IMR-90 (cell line): ENCODE results near the gene CYP2B6. TPM values are rescaled to one million over a fixed set of nuclear protein-coding genes. Genes with fewer than 3 reads are reported as not detected.

Experiments
- ATAC-seq: fragments of 200-7000 bp; cut with Tn5 transposase; 2 replicates; pipeline ENCODE4 v1.9.1; 2020; ENCODE audit warnings: low read depth, mild to moderate bottlenecking, moderate library complexity
- BruUV-seq: library from RNA; stranded (reverse); fragments of 400-500 nt; replicated peaks from 2 replicates; lab custom pipeline; 2021; lab: Mats Ljungman, UMichigan
- CTCF ChIA-PET: fragments of 300-600 bp; formaldehyde crosslinking; extraction: SDS; loops from one replicate; lab custom pipeline; 2021; ENCODE audit warnings: antibody characterized with exemption; lab: Yijun Ruan, JAX
- POLR2A ChIA-PET: fragments of 300-600 bp; sonication (Branson Sonifier 250); formaldehyde crosslinking; loops from one replicate; lab custom pipeline; 2022; ENCODE audit warnings: antibody characterized with exemption; ENCODE audit not compliant: unreplicated experiment; lab: Charles Lee
- DNase-seq: peaks from one replicate; pipeline ENCODE4 v3.0.0; 2013
- H2AFZ ChIP-seq: replicated peaks from 2 replicates; pipeline ENCODE3; 2013; ENCODE audit warnings: low read length, mild to moderate bottlenecking; ENCODE audit not compliant: poor library complexity
- H2AK5ac ChIP-seq: 2 replicates; pipeline ENCODE4 v1.6.1; 2013; ENCODE audit warnings: low read depth, low read length, inconsistent platforms
- H2AK9ac ChIP-seq: replicated peaks from 2 replicates; pipeline ENCODE3; 2013; ENCODE audit warnings: mild to moderate bottlenecking, low read depth, low read length, moderate library complexity; ENCODE audit not compliant: poor library complexity
- H2BK120ac ChIP-seq: 2 replicates; pipeline ENCODE4 v1.6.1; 2013; ENCODE audit warnings: low read depth, low read length, inconsistent platforms
- H2BK15ac ChIP-seq: 3 replicates; pipeline ENCODE4 v1.6.1; 2013; ENCODE audit warnings: low read depth, low read length, inconsistent platforms
- H2BK20ac ChIP-seq: 2 replicates; pipeline ENCODE4 v1.6.1; 2013; ENCODE audit warnings: low read depth, mild to moderate bottlenecking, inconsistent platforms, low read length, moderate library complexity
- H2BK5ac ChIP-seq: 2 replicates; pipeline ENCODE4 v1.6.1; 2013; ENCODE audit warnings: mild to moderate bottlenecking, low read depth, low read length, inconsistent platforms; ENCODE audit not compliant: poor library complexity, severe bottlenecking
- H3K14ac ChIP-seq: replicated peaks from 2 replicates; pipeline ENCODE4 v1.6.1; 2013; ENCODE audit warnings: low read depth, low read length, inconsistent platforms
- H3K18ac ChIP-seq: 2 replicates; pipeline ENCODE4 v1.6.1; 2013; ENCODE audit warnings: low read depth, low read length, control low read depth
- H3K23ac ChIP-seq: 2 replicates; pipeline ENCODE4 v1.6.1; 2013; ENCODE audit warnings: low read depth, low read length, inconsistent platforms
- H3K27ac ChIP-seq: 2 replicates; pipeline ENCODE4 v1.5.1; 2013; ENCODE audit warnings: mild to moderate bottlenecking, control low read depth, low read length; ENCODE audit not compliant: insufficient read depth
- H3K27me3 ChIP-seq: 2 replicates; pipeline ENCODE4 v1.6.1; 2013; ENCODE audit warnings: low read length; ENCODE audit not compliant: control insufficient read depth, insufficient read depth
- H3K36me3 ChIP-seq: 2 replicates; pipeline ENCODE4 v1.6.1; 2013; ENCODE audit warnings: low read length, mixed read lengths; ENCODE audit not compliant: control insufficient read depth, insufficient read depth
- H3K4ac ChIP-seq: 2 replicates; pipeline ENCODE4 v1.6.1; 2013; ENCODE audit warnings: low read depth, low read length, inconsistent platforms
- H3K4me1 ChIP-seq: 2 replicates; pipeline ENCODE4 v1.6.1; 2013; ENCODE audit warnings: low read length, mixed read lengths; ENCODE audit not compliant: control insufficient read depth, insufficient read depth
- H3K4me2 ChIP-seq: 2 replicates; pipeline ENCODE4 v1.6.1; 2013; ENCODE audit warnings: low read depth, mild to moderate bottlenecking, control low read depth, low read length, moderate library complexity
- H3K4me3 ChIP-seq: 2 replicates; pipeline ENCODE4 v1.5.1; 2013; ENCODE audit warnings: low read depth, mild to moderate bottlenecking, control low read depth, low read length, moderate library complexity; ENCODE audit not compliant: insufficient read depth
- H3K56ac ChIP-seq: 2 replicates; pipeline ENCODE4 v1.6.1; 2013; ENCODE audit warnings: low read length, inconsistent platforms; ENCODE audit not compliant: insufficient read depth; ENCODE audit errors: extremely low read depth
- H3K79me1 ChIP-seq, 2 experiments: 2 replicates each; pipeline ENCODE4 v1.6.1; 2013; ENCODE audit warnings: low read length in 2 of 2, inconsistent platforms in 1 of 2, low read depth in 1 of 2
- H3K9ac ChIP-seq: 2 replicates; pipeline ENCODE4 v1.6.1; 2013; ENCODE audit warnings: low read depth, low read length, control low read depth
- H3K9me1 ChIP-seq: 2 replicates; pipeline ENCODE4 v1.6.1; 2013; ENCODE audit warnings: low read length, inconsistent platforms; ENCODE audit not compliant: insufficient read depth
- H3K9me3 ChIP-seq: 2 replicates; pipeline ENCODE4 v1.6.1; 2013; ENCODE audit warnings: low read length; ENCODE audit not compliant: control insufficient read depth, insufficient read depth
- H4K20me1 ChIP-seq: 2 replicates; pipeline ENCODE4 v1.6.1; 2013; ENCODE audit warnings: low read length, inconsistent platforms; ENCODE audit not compliant: insufficient read depth
- H4K5ac ChIP-seq: 2 replicates; pipeline ENCODE4 v1.6.1; 2013; ENCODE audit warnings: mild to moderate bottlenecking, low read depth, low read length, control low read depth
- H4K8ac ChIP-seq, 2 experiments: 2 replicates each; pipeline ENCODE4 v1.6.1; 2013; ENCODE audit warnings: low read depth in 2 of 2, low read length in 2 of 2, control low read depth in 1 of 2, inconsistent platforms in 1 of 2
- H4K91ac ChIP-seq: 2 replicates; pipeline ENCODE4 v1.6.1; 2013; ENCODE audit warnings: low read depth, low read length, inconsistent platforms; ENCODE audit not compliant: insufficient read depth
- BHLHE40 ChIP-seq: fragments of 150-350 bp; IDR thresholded peaks from 2 replicates; pipeline ENCODE4 v1.6.1; 2016; ENCODE audit warnings: mild to moderate bottlenecking, low read depth, low read length
- CEBPB ChIP-seq: IDR thresholded peaks from 2 replicates; pipeline ENCODE4 v1.6.1; 2012; ENCODE audit warnings: low read depth, low read length, improper control_type of control experiment
- CHD1 ChIP-seq: IDR thresholded peaks from 2 replicates; pipeline ENCODE4 v1.6.1; 2012; ENCODE audit warnings: low read depth, low read length, improper control_type of control experiment
- CTCF ChIP-seq: conservative IDR thresholded peaks from 2 replicates; pipeline ENCODE4 v1.5.1; 2012; ENCODE audit warnings: mild to moderate bottlenecking, low read depth, low read length, improper control_type of control experiment
- ELK1 ChIP-seq: fragments of 150-350 bp; IDR thresholded peaks from 2 replicates; pipeline ENCODE4 v1.6.1; 2016; ENCODE audit warnings: low read depth, mild to moderate bottlenecking, low read length, moderate library complexity, borderline replicate concordance
- FOS ChIP-seq: fragments of 150-350 bp; IDR thresholded peaks from 2 replicates; pipeline ENCODE4 v1.6.1; 2016; ENCODE audit warnings: low read depth, low read length
- MAFK ChIP-seq: IDR thresholded peaks from 2 replicates; pipeline ENCODE4 v1.6.1; 2012; ENCODE audit warnings: low read depth, low read length, improper control_type of control experiment
- MAZ ChIP-seq: IDR thresholded peaks from 2 replicates; pipeline ENCODE4 v1.6.1; 2012; ENCODE audit warnings: low read depth, mild to moderate bottlenecking, low read length, improper control_type of control experiment, moderate library complexity, borderline replicate concordance
- MXI1 ChIP-seq: IDR thresholded peaks from 2 replicates; pipeline ENCODE4 v1.6.1; 2012; ENCODE audit warnings: low read depth, mild to moderate bottlenecking, low read length, moderate library complexity, borderline replicate concordance
- NFE2L2 ChIP-seq: fragments of 150-350 bp; IDR thresholded peaks from 2 replicates; pipeline ENCODE4 v1.6.1; 2016; ENCODE audit warnings: low read depth, mild to moderate bottlenecking, low read length
- POLR2A ChIP-seq: IDR thresholded peaks from 2 replicates; pipeline ENCODE4 v1.6.1; 2012; ENCODE audit warnings: mild to moderate bottlenecking, low read depth, low read length
- RAD21 ChIP-seq: IDR thresholded peaks from 2 replicates; pipeline ENCODE4 v1.6.1; 2012; ENCODE audit warnings: low read length, improper control_type of control experiment
- RCOR1 ChIP-seq: IDR thresholded peaks from 2 replicates; pipeline ENCODE4 v1.6.1; 2012; ENCODE audit warnings: mild to moderate bottlenecking, low read length, improper control_type of control experiment; ENCODE audit not compliant: insufficient replicate concordance
- RFX5 ChIP-seq: IDR thresholded peaks from 2 replicates; pipeline ENCODE4 v1.8.0; 2012; ENCODE audit warnings: low read depth, mild to moderate bottlenecking, low read length, moderate library complexity
- SMC3 ChIP-seq: fragments of 150-350 bp; IDR thresholded peaks from 2 replicates; pipeline ENCODE4 v1.6.1; 2016; ENCODE audit warnings: low read depth, mild to moderate bottlenecking, antibody characterized with exemption, low read length, moderate library complexity
- USF2 ChIP-seq: fragments of 150-350 bp; IDR thresholded peaks from 2 replicates; pipeline ENCODE4 v1.6.1; 2017; ENCODE audit warnings: mild to moderate bottlenecking, antibody characterized with exemption, low read length, low read depth
- WGBS, 2 experiments: methylation state at CpG; one replicate each; pipeline versions ENCODE4 v1.1.5 to v1.1.7; 2013; ENCODE audit warnings: missing lambda C conversion rate in 2 of 2; ENCODE audit not compliant: insufficient read length in 1 of 2; ENCODE audit errors: extremely low coverage in 2 of 2; 5-methylcytosine and 5-hydroxymethylcytosine counted together
- dilution Hi-C: fragments of 300-500 bp; cut with HindIII; formaldehyde crosslinking; loops from one replicate; pipeline ENCODE4 v1.14.3; 2018; ENCODE audit warnings: low sequenced_read_pairs; ENCODE audit not compliant: unreplicated experiment
- in situ Hi-C: fragments of 300-500 bp; cut with MboI; formaldehyde crosslinking; loops from 3 replicates; pipeline ENCODE4 v1.14.3; 2019; ENCODE audit warnings: low sequenced_read_pairs, inconsistent platforms, mixed read lengths
- intact Hi-C: fragments of 100-400 bp; cut with micrococcal nuclease; formaldehyde crosslinking; loops from 2 replicates; pipeline ENCODE4 v1.10.0; 2022
- polyA plus RNA-seq, 3 experiments: library from polyadenylated mRNA; depleted of rRNA; stranded (reverse); fragments of >200 nt; gene quantifications; 2 replicates each; pipeline ENCODE4 v1.2.3, GENCODE V29; 2012; ENCODE audit warnings: low replicate concordance in 1 of 3
- total RNA-seq: library from RNA; depleted of rRNA; stranded (reverse); fragments of >200 nt; gene quantifications from 2 replicates; pipeline ENCODE4 v1.2.3, GENCODE V29; 2012

The CYP2B6 gene
- total and polyA plus RNA-seq, 2 of the 4 experiments (the other 2 are of a cell fraction): not detected

- H4K5ac ChIP-seq: no peak overlapping the region
- no peak for DNase-seq
- no peak overlapping the region for H3K23ac ChIP-seq
- no peak overlapping the region for H2BK15ac ChIP-seq
- no peaks in the 10 kb centered on the region for H3K27me3 ChIP-seq
- H3K14ac ChIP-seq: no peak overlapping the region
- no peak overlapping the region for H4K8ac ChIP-seq
- H2AFZ ChIP-seq: no peak overlapping the region
- no peak overlapping the region for H3K4me3 ChIP-seq
- ChIA-PET POLR2A (no interaction called here), CTCF (no interaction called here)
- H3K18ac ChIP-seq: no peak overlapping the region
- dilution Hi-C loops (no loop called here), in situ Hi-C loops (no loop called here), intact Hi-C loops (no loop called here)
- no peaks in the 10 kb centered on the region for H3K9me1 ChIP-seq
- H2BK5ac ChIP-seq: no peak overlapping the region
- no peak overlapping the region for H4K91ac ChIP-seq
- no peaks in the 10 kb centered on the region for H3K4me1 ChIP-seq
- BruUV-seq: no TSS peak
- no peak overlapping the region for H3K4ac ChIP-seq
- no CpG with 5 or more reads among the region's 1 CpG for WGBS, 2 experiments
- no peak overlapping the region for H3K56ac ChIP-seq
- no peak overlapping the region for H2BK120ac ChIP-seq
- no peak overlapping the region for H2BK20ac ChIP-seq
- no peak for ATAC-seq
- H3K79me1 ChIP-seq: no peaks in the 10 kb centered on the region
- no peaks in the 10 kb centered on the region for H3K9me3 ChIP-seq
- no peak for TF ChIP-seq NFE2L2
- TF ChIP-seq FOS: no peak
- no peak for TF ChIP-seq ELK1
- no peak for TF ChIP-seq POLR2A
- no peak for TF ChIP-seq CTCF
- no peak for TF ChIP-seq MAZ
- TF ChIP-seq MXI1: no peak
- no peak for TF ChIP-seq CEBPB
- no peak for TF ChIP-seq RCOR1
- no peak for TF ChIP-seq CHD1
- no peak for TF ChIP-seq RAD21
- no peak for TF ChIP-seq MAFK
- TF ChIP-seq RFX5: no peak
- TF ChIP-seq BHLHE40: no peak
- no peak for TF ChIP-seq SMC3
- TF ChIP-seq USF2: no peak
- no peak overlapping the region for H2AK9ac ChIP-seq
- H3K36me3 ChIP-seq: no peaks in the 10 kb centered on the region
- H3K4me2 ChIP-seq: no peak overlapping the region
- no peak overlapping the region for H3K27ac ChIP-seq
- H3K9ac ChIP-seq: no peak overlapping the region
- H2AK5ac ChIP-seq: no peak overlapping the region
- H4K20me1 ChIP-seq: no peaks in the 10 kb centered on the region
Measured at GRCh38 chr19:41039806-41040205, 48.7 kb downstream of the CYP2B6 start.
